CD14-positive monocyte (primary cell): ENCODE measurements around the gene CCN2. TPM values are rescaled to one million over a fixed set of nuclear protein-coding genes. Genes with fewer than 3 reads are reported as not detected.

ENCODE experiments used
- DNase-seq, 3 donors: peaks; one replicate each; pipeline ENCODE4 v3.0.0-alpha.2; 2011 to 2022
- H2AFZ ChIP-seq: 2 replicates; pipeline ENCODE4 v1.6.0; 2012; ENCODE audit warnings: mild to moderate bottlenecking, low read depth, low read length, inconsistent platforms; ENCODE audit not compliant: insufficient read depth, poor library complexity, severe bottlenecking
- H3K27ac ChIP-seq, 2 donors: 1 replicate in 1 of 2; 2 replicates in 1 of 2; pipeline ENCODE4 v1.5.1; 2012 to 2013; ENCODE audit warnings: low read length in 2 of 2, control low read depth in 1 of 2, inconsistent platforms in 1 of 2, low read depth in 1 of 2, mild to moderate bottlenecking in 1 of 2
- H3K27me3 ChIP-seq, 2 donors: one replicate each; pipeline versions ENCODE4 v1.6.0 to v1.6.1; 2011 to 2013; ENCODE audit warnings: low read length in 2 of 2; ENCODE audit not compliant: control insufficient read depth in 2 of 2, insufficient read depth in 2 of 2
- H3K36me3 ChIP-seq, 2 donors: replicated peaks in 1 of 2; 1 replicate in 1 of 2; 2 replicates in 1 of 2; pipeline versions ENCODE4 v1.5.1 to v1.6.1; 2012 to 2013; ENCODE audit warnings: low read length in 2 of 2, control low read depth in 1 of 2, inconsistent platforms in 1 of 2, mild to moderate bottlenecking in 1 of 2; ENCODE audit not compliant: insufficient read depth in 2 of 2, control insufficient read depth in 1 of 2
- H3K4me1 ChIP-seq, 2 donors: 1 replicate in 1 of 2; 2 replicates in 1 of 2; pipeline versions ENCODE4 v1.5.1 to v1.6.1; 2012 to 2013; ENCODE audit warnings: low read length in 2 of 2, control low read depth in 1 of 2, inconsistent platforms in 1 of 2, mild to moderate bottlenecking in 1 of 2, moderate library complexity in 1 of 2; ENCODE audit not compliant: insufficient read depth in 2 of 2, control insufficient read depth in 1 of 2
- H3K4me2 ChIP-seq: replicated peaks from 2 replicates; pipeline ENCODE3; 2012; ENCODE audit warnings: low read length, moderate library complexity, mild to moderate bottlenecking; ENCODE audit not compliant: poor library complexity, severe bottlenecking; ENCODE audit errors: extremely low read depth
- H3K4me3 ChIP-seq, 3 experiments: fragments of 200-600 bp in 1 of 3; sonication (generic) in 1 of 3; replicated peaks in 1 of 3; 1 replicate in 2 of 3; 2 replicates in 1 of 3; pipeline ENCODE4 v1.5.1; 2011 to 2013; ENCODE audit warnings: low read length in 3 of 3, mild to moderate bottlenecking in 3 of 3, control low read depth in 2 of 3, low read depth in 2 of 3, inconsistent platforms in 1 of 3, moderate library complexity in 1 of 3
- H3K79me2 ChIP-seq: 2 replicates; pipeline ENCODE4 v1.6.0; 2012; ENCODE audit warnings: mild to moderate bottlenecking, control low read depth, inconsistent platforms, low read length, moderate library complexity; ENCODE audit not compliant: insufficient read depth
- H3K9ac ChIP-seq: 2 replicates; pipeline ENCODE4 v1.6.0; 2017; ENCODE audit warnings: low read length, mild to moderate bottlenecking; ENCODE audit not compliant: insufficient read depth, poor library complexity, severe bottlenecking
- H3K9me3 ChIP-seq, 2 donors: replicated peaks in 1 of 2; 1 replicate in 1 of 2; 2 replicates in 1 of 2; pipeline versions ENCODE4 v1.5.1 to v1.6.1; 2012 to 2013; ENCODE audit warnings: low read length in 2 of 2, control low read depth in 1 of 2; ENCODE audit not compliant: control insufficient read depth in 1 of 2, insufficient read depth in 1 of 2
- H4K20me1 ChIP-seq: 2 replicates; pipeline ENCODE4 v1.6.0; 2012; ENCODE audit warnings: mild to moderate bottlenecking, low read length, control low read depth, moderate library complexity; ENCODE audit not compliant: insufficient read depth
- H3K27ac Mint-ChIP-seq, 7 donors: one replicate each; pipeline ENCODE4 v1.8.0; 2020; ENCODE audit warnings: mild to moderate bottlenecking in 7 of 7, mixed read lengths in 7 of 7, moderate library complexity in 6 of 7, inconsistent platforms in 2 of 7
- H3K27me3 Mint-ChIP-seq, 3 donors: one replicate each; pipeline ENCODE4 v1.8.0; 2021 to 2022; ENCODE audit warnings: low read depth in 3 of 3, mild to moderate bottlenecking in 3 of 3, mixed read lengths in 3 of 3, moderate library complexity in 3 of 3, inconsistent platforms in 1 of 3
- H3K36me3 Mint-ChIP-seq, 2 donors: one replicate each; pipeline ENCODE4 v1.8.0; 2020; ENCODE audit warnings: mixed read lengths in 2 of 2, inconsistent platforms in 1 of 2, mild to moderate bottlenecking in 1 of 2
- H3K4me1 Mint-ChIP-seq: one replicate; pipeline ENCODE4 v1.8.0; 2020; ENCODE audit warnings: mild to moderate bottlenecking, mixed read lengths
- H3K4me3 Mint-ChIP-seq, 2 donors: one replicate each; pipeline ENCODE4 v1.8.0; 2020; ENCODE audit warnings: mild to moderate bottlenecking in 2 of 2, mixed read lengths in 2 of 2, moderate library complexity in 1 of 2
- H3K9me3 Mint-ChIP-seq, 7 donors: one replicate each; pipeline ENCODE4 v1.8.0; 2020 to 2022; ENCODE audit warnings: mixed read lengths in 7 of 7, mild to moderate bottlenecking in 6 of 7, moderate library complexity in 6 of 7, inconsistent platforms in 2 of 7
- CTCF ChIP-seq: fragments of 200-600 bp; IDR thresholded peaks from one replicate; pipeline ENCODE4 v1.8.0; 2022; ENCODE audit warnings: antibody characterized with exemption, mild to moderate bottlenecking
- WGBS: methylation state at CpG from one replicate; pipeline ENCODE4 v1.1.5; 2013; ENCODE audit warnings: missing lambda C conversion rate; ENCODE audit not compliant: insufficient coverage; 5-methylcytosine and 5-hydroxymethylcytosine counted together
- intact Hi-C, 2 donors: fragments of 100-400 bp; cut with micrococcal nuclease; formaldehyde crosslinking; loops; one replicate each; pipeline versions ENCODE4 v1.15.0 to v1.15.1; 2023
- polyA plus RNA-seq, 3 donors: library from polyadenylated mRNA; depleted of rRNA in 1 of 3; unstranded in 2 of 3; stranded (reverse) in 1 of 3; fragments of 300-500 nt in 2 of 3; fragments of >200 nt in 1 of 3; fragmentation: Illumina TruSeq in 2 of 3; gene quantifications; 1 replicate in 2 of 3; 2 replicates in 1 of 3; pipeline ENCODE4 v1.2.3, GENCODE V29; 2012 to 2021

Gene CCN2
- polyA plus RNA-seq, 3 donors: not detected

- H2AFZ ChIP-seq: no peak overlapping the region
- H3K4me3 ChIP-seq: no peak overlapping the region
- H4K20me1 ChIP-seq: no peaks in the 10 kb centered on the region
- H3K79me2 ChIP-seq: no peaks in the 10 kb centered on the region
- H3K4me2 ChIP-seq: no peak overlapping the region
- peaks cover 0 to 3% (median 0%) of the 10 kb centered on the region in 7 donors for H3K9me3 Mint-ChIP-seq
- intact Hi-C loops: no loop called here
- no peaks in the 10 kb centered on the region for H3K27me3 Mint-ChIP-seq
- no peaks in the 10 kb centered on the region for H3K36me3 Mint-ChIP-seq
- H3K9ac ChIP-seq: no peak overlapping the region
- H3K4me1 Mint-ChIP-seq: no peaks in the 10 kb centered on the region
- H3K4me3 Mint-ChIP-seq: no peak overlapping the region
- no peak for TF ChIP-seq CTCF
- DNase-seq: no peak
- no peaks in the 10 kb centered on the region for H3K9me3 ChIP-seq
- no peak overlapping the region for H3K27ac ChIP-seq
- 40% methylated on average over 3 of the region's 8 CpGs for WGBS
- H3K4me1 ChIP-seq: no peaks in the 10 kb centered on the region
- H3K27me3 ChIP-seq: no peaks in the 10 kb centered on the region
- H3K27ac Mint-ChIP-seq: no peak overlapping the region
- no peaks in the 10 kb centered on the region for H3K36me3 ChIP-seq
Observed at GRCh38 chr6:131980791-131981623, 29.8 kb upstream of the CCN2 start.

- no peaks in the 10 kb centered on the region for H3K4me1 Mint-ChIP-seq
- Histone ChIP-seq H3K4me3 (no peak overlapping the region), H3K9me3 (no peaks in the 10 kb centered on the region), H3K4me1 (no peaks in the 10 kb centered on the region), H3K79me2 (no peaks in the 10 kb centered on the region), H2AFZ (no peak overlapping the region), H3K36me3 (no peaks in the 10 kb centered on the region), H3K27ac (no peak overlapping the region), H3K9ac (no peak overlapping the region), H4K20me1 (no peaks in the 10 kb centered on the region), H3K4me2 (no peak overlapping the region), H3K27me3 (no peaks in the 10 kb centered on the region)
- no peak for DNase-seq
- intact Hi-C loops: no loop called here
- no peak for TF ChIP-seq CTCF
- H3K4me3 Mint-ChIP-seq: no peak overlapping the region
- H3K27ac Mint-ChIP-seq: no peak overlapping the region
- H3K36me3 Mint-ChIP-seq: no peaks in the 10 kb centered on the region
- peaks cover 0 to 3% (median 0%) of the 10 kb centered on the region in 7 donors for H3K9me3 Mint-ChIP-seq
- H3K27me3 Mint-ChIP-seq: no peaks in the 10 kb centered on the region
- WGBS: 100% methylated on average over 1 of the region's 1 CpG
Observed at GRCh38 chr6:131980338-131980790, 29.2 kb upstream of the CCN2 start.
